Fibroblast of lung (primary cell): ENCODE measurements around the gene AP4S1. TPM values are rescaled to one million over a fixed set of nuclear protein-coding genes. Genes with fewer than 3 reads are reported as not detected.

Source experiments
- DNase-seq, 2 donors: peaks; one replicate each; pipeline versions ENCODE4 v3.0.0 to v3.0.0-alpha.2; 2010; ENCODE audit warnings: low read depth in 2 of 2
- H2AFZ ChIP-seq: 2 replicates; pipeline ENCODE4 v1.5.1; 2012; ENCODE audit warnings: low read length, control low read depth, inconsistent platforms
- H3K27ac ChIP-seq: 2 replicates; pipeline ENCODE4 v1.5.1; 2011; ENCODE audit warnings: low read length, control low read depth; ENCODE audit not compliant: insufficient read depth
- H3K27me3 ChIP-seq: 2 replicates; pipeline ENCODE4 v1.5.1; 2011; ENCODE audit warnings: mild to moderate bottlenecking, low read length; ENCODE audit not compliant: control insufficient read depth, insufficient read depth
- H3K36me3 ChIP-seq: 2 replicates; pipeline ENCODE4 v1.5.1; 2011; ENCODE audit warnings: low read length; ENCODE audit not compliant: control insufficient read depth, insufficient read depth
- H3K4me1 ChIP-seq: 2 replicates; pipeline ENCODE4 v1.5.1; 2011; ENCODE audit warnings: low read length; ENCODE audit not compliant: control insufficient read depth, insufficient read depth; ENCODE audit errors: extremely low read depth
- H3K4me2 ChIP-seq: 2 replicates; pipeline ENCODE4 v1.5.1; 2011; ENCODE audit warnings: low read length, control low read depth; ENCODE audit not compliant: insufficient read depth; ENCODE audit errors: extremely low read depth
- H3K4me3 ChIP-seq, 4 experiments: fragments of 200-600 bp in 1 of 4; sonication (generic) in 1 of 4; replicated peaks in 1 of 4; 2 replicates each; pipeline ENCODE4 v1.5.1; 2011 to 2016; ENCODE audit warnings: low read length in 4 of 4, low read depth in 3 of 4, mild to moderate bottlenecking in 3 of 4, control low read depth in 2 of 4, inconsistent platforms in 1 of 4, mixed read lengths in 1 of 4; ENCODE audit not compliant: insufficient read depth in 1 of 4; ENCODE audit errors: control extremely low read depth in 1 of 4
- H3K79me2 ChIP-seq: 2 replicates; pipeline ENCODE4 v1.5.1; 2012; ENCODE audit warnings: mild to moderate bottlenecking, low read length, inconsistent platforms; ENCODE audit not compliant: control insufficient read depth, insufficient read depth
- H3K9ac ChIP-seq: 2 replicates; pipeline ENCODE4 v1.5.1; 2011; ENCODE audit warnings: mild to moderate bottlenecking, low read length, control low read depth; ENCODE audit not compliant: insufficient read depth
- H3K9me3 ChIP-seq: 2 replicates; pipeline ENCODE4 v1.5.1; 2012; ENCODE audit warnings: low read depth, low read length; ENCODE audit not compliant: control insufficient read depth, insufficient read depth
- H4K20me1 ChIP-seq: 2 replicates; pipeline ENCODE4 v1.5.1; 2011; ENCODE audit warnings: low read length; ENCODE audit not compliant: control insufficient read depth, insufficient read depth; ENCODE audit errors: extremely low read depth
- CTCF ChIP-seq, 2 donors: IDR thresholded peaks in 1 of 2; conservative IDR thresholded peaks in 1 of 2; 1 replicate in 1 of 2; 2 replicates in 1 of 2; pipeline ENCODE4 v1.5.1; 2011 to 2012; ENCODE audit warnings: low read length in 2 of 2, control low read depth in 1 of 2, inconsistent platforms in 1 of 2, low read depth in 1 of 2, mild to moderate bottlenecking in 1 of 2
- EZH2 ChIP-seq: IDR thresholded peaks from 2 replicates; pipeline ENCODE4 v1.5.1; 2012; ENCODE audit warnings: low read length, control low read depth, mild to moderate bottlenecking; ENCODE audit errors: missing control alignments
- polyA plus RNA-seq, 2 donors: library from polyadenylated mRNA; depleted of rRNA in 1 of 2; stranded (reverse) in 1 of 2; unstranded in 1 of 2; fragments of >200 nt; gene quantifications; 2 replicates each; pipeline ENCODE4 v1.2.1, GENCODE V29; 2011 to 2012; ENCODE audit warnings: missing spikeins in 1 of 2
- total RNA-seq: library from RNA; depleted of rRNA; stranded (reverse); fragments of >200 nt; gene quantifications from 2 replicates; pipeline ENCODE4 v1.2.1, GENCODE V29; 2014

Gene AP4S1
- total and polyA plus RNA-seq, 2 donors (not counting 1 experiment from before 2014, with no cell fraction given), result 5.6 to 7.1 TPM

- H2AFZ ChIP-seq, result no peak overlapping the region
- no peaks in the 10 kb centered on the region for H3K4me1 ChIP-seq
- H3K4me2 ChIP-seq, result no peak overlapping the region
- no peaks in the 10 kb centered on the region for H3K9me3 ChIP-seq
- no peaks in the 10 kb centered on the region for H3K27me3 ChIP-seq
- no peaks in the 10 kb centered on the region for H3K79me2 ChIP-seq
- no peak overlapping the region for H3K4me3 ChIP-seq
- no peak overlapping the region for H3K27ac ChIP-seq
- TF ChIP-seq CTCF (conservative IDR thresholded peaks at IDR 0.05 in 1 of 2, IDR thresholded peaks at IDR 0.05 in 1 of 2; ENCODE audit: low read depth in 1 of 2, low read length in 2 of 2) (no peak), EZH2 (no peak)
- H3K9ac ChIP-seq, result no peak overlapping the region
- H4K20me1 ChIP-seq, result no peaks in the 10 kb centered on the region
- H3K36me3 ChIP-seq, result peaks cover 8% of the 10 kb centered on the region
- no peak for DNase-seq
Observed at GRCh38 chr14:31138301-31138700, 112.9 kb downstream of the AP4S1 start.

- H3K9me3 ChIP-seq, result no peaks in the 10 kb centered on the region
- H3K4me2 ChIP-seq, result no peak overlapping the region
- peaks cover 9% of the 10 kb centered on the region for H3K36me3 ChIP-seq
- H3K79me2 ChIP-seq, result no peaks in the 10 kb centered on the region
- no peak for DNase-seq
- no peaks in the 10 kb centered on the region for H3K27me3 ChIP-seq
- no peak overlapping the region for H3K4me3 ChIP-seq
- no peak overlapping the region for H3K9ac ChIP-seq
- TF ChIP-seq EZH2 (no peak), CTCF (conservative IDR thresholded peaks at IDR 0.05 in 1 of 2, IDR thresholded peaks at IDR 0.05 in 1 of 2; ENCODE audit: low read depth in 1 of 2, low read length in 2 of 2) (no peak)
- H3K27ac ChIP-seq, result no peak overlapping the region
- no peaks in the 10 kb centered on the region for H4K20me1 ChIP-seq
- no peaks in the 10 kb centered on the region for H3K4me1 ChIP-seq
- no peak overlapping the region for H2AFZ ChIP-seq
Observed at GRCh38 chr14:31139301-31139847, 113.9 kb downstream of the AP4S1 start.

- DNase-seq, result no peak
- Histone ChIP-seq H3K9me3 (no peaks in the 10 kb centered on the region), H4K20me1 (no peaks in the 10 kb centered on the region), H2AFZ (no peak overlapping the region), H3K79me2 (no peaks in the 10 kb centered on the region), H3K4me2 (no peak overlapping the region), H3K4me1 (no peaks in the 10 kb centered on the region), H3K9ac (no peak overlapping the region), H3K4me3 (no peak overlapping the region), H3K36me3 (peaks cover 8% of the 10 kb centered on the region), H3K27ac (no peak overlapping the region), H3K27me3 (no peaks in the 10 kb centered on the region)
- TF ChIP-seq EZH2 (no peak), CTCF (conservative IDR thresholded peaks at IDR 0.05 in 1 of 2, IDR thresholded peaks at IDR 0.05 in 1 of 2; ENCODE audit: low read depth in 1 of 2, low read length in 2 of 2) (no peak)
Observed at GRCh38 chr14:31142455-31143087, 117.1 kb downstream of the AP4S1 start.

Other genes starting within 250 kb of the AP4S1 start
- 0.33 and 0.51 TPM in 2 replicates for gene COCH, start 151.1 kb upstream of the AP4S1 start, total RNA-seq
- 0.27 and 0.72 TPM in 2 replicates for gene COCH, start 151.1 kb upstream of the AP4S1 start, polyA plus RNA-seq
- 76.5 and 88.2 TPM in 2 replicates for gene STRN3, start 730 bp downstream of the AP4S1 start, total RNA-seq
- 33.2 and 42.0 TPM in 2 replicates for gene STRN3, start 730 bp downstream of the AP4S1 start, polyA plus RNA-seq
- 405 and 534 TPM in 2 replicates for gene HECTD1, start 182.1 kb downstream of the AP4S1 start, total RNA-seq
- 132 and 135 TPM in 2 replicates for gene HECTD1, start 182.1 kb downstream of the AP4S1 start, polyA plus RNA-seq